K562 treated with DMSO at 1 percent for 24 hours (cell line): Measurements from ENCODE around the gene ADGRG7. TPM values are rescaled to one million over a fixed set of nuclear protein-coding genes. Genes with fewer than 3 reads are reported as not detected.

Source experiments
- total RNA-seq: library from RNA; unstranded; fragments of 300-600 nt; gene quantifications from 2 replicates; pipeline ENCODE4 v1.2.3, GENCODE V29; 2022; ENCODE audit warnings: low read depth; ENCODE audit not compliant: insufficient read depth

Gene ADGRG7, protein sequence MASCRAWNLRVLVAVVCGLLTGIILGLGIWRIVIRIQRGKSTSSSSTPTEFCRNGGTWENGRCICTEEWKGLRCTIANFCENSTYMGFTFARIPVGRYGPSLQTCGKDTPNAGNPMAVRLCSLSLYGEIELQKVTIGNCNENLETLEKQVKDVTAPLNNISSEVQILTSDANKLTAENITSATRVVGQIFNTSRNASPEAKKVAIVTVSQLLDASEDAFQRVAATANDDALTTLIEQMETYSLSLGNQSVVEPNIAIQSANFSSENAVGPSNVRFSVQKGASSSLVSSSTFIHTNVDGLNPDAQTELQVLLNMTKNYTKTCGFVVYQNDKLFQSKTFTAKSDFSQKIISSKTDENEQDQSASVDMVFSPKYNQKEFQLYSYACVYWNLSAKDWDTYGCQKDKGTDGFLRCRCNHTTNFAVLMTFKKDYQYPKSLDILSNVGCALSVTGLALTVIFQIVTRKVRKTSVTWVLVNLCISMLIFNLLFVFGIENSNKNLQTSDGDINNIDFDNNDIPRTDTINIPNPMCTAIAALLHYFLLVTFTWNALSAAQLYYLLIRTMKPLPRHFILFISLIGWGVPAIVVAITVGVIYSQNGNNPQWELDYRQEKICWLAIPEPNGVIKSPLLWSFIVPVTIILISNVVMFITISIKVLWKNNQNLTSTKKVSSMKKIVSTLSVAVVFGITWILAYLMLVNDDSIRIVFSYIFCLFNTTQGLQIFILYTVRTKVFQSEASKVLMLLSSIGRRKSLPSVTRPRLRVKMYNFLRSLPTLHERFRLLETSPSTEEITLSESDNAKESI
- not detected in 2 replicates for total RNA-seq

DNA sequence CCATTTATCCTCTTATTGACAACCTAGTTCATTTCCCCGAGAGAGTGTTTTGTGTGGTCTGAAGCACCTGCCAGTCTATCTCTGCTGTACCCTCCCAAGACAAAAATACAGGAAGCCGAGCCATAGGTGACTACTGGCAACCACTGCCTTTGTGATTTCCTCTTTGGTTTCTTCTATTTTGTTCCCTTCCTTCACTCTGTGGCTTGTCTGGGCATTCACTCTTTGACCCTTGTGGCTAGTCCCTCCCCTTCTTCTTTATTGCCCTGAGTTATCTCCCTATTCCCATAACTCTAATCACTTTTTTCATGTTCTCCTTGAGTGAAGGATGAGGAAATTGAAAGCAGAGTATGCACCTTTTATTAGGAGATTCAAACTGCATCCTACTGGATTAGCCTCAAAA, at the start of gene ADGRG7:
Gene ADGRG7, plus strand, starts transcription at position 297 of the 400 bp plus-strand sequence. CDS start 256 bp downstream, outside the sequence.

DNA sequence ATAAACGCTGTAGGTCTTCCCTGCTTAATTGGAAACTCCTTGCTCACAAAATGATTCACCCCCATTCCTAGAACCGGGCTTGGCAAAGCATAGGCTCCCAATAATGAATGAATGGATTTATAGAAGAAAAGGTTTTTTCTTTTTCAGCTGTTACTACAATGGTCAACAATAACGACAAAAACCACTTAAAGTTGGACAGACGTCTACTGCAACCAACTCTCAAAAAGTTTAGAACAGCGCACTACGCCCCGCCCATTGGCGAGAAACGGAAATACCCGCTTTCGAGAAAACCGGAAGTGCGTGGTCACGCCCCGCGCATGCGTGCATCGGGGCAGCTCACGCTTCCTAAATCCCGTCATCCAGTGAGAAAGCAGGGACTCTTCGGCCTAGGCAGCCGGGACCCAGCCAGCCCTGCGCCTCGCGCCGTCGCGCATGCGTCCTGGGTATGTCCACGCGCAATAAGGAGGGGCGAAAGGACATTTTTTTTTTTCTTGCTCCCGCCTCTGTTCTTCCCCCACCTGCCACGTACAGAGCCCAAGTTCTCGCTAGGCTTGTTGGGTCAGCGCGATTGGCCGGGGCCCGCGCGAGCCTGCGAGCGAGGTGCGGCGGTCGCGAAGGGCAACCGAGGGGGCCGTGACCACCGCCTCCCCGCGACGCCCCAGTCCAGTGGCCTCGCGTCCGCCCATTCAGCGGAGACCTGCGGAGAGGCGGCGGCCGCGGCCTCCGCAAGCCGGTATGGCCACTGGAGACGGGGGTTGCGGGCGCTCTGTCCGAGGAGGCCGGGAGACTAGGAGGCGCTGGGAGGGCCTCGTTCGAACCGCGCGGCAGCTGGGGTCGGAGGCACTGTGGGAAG, 99.8 kb downstream of the ADGRG7 start, which contains the start of gene TFG:
Gene TFG, plus strand, starts transcription at position 506 of the 853 bp plus-strand sequence. CDS start 4,192 bp downstream, outside the sequence.

Other genes with a start within 250 kb of the ADGRG7 start
- 17.4 and 19.8 TPM in 2 replicates for gene TOMM70, start 208.5 kb upstream of the ADGRG7 start, total RNA-seq
- 3.1 and 3.6 TPM in 2 replicates for gene LNP1, start 208.1 kb upstream of the ADGRG7 start, total RNA-seq
- 1.9 and 3.8 TPM in 2 replicates for gene TMEM45A, start 117.0 kb upstream of the ADGRG7 start, total RNA-seq
- 60.0 and 72.1 TPM in 2 replicates for gene TFG, start 99.9 kb downstream of the ADGRG7 start, total RNA-seq